ENCODE data around the gene POC1B. TPM values are rescaled to one million over a fixed set of nuclear protein-coding genes. Genes with fewer than 3 reads are reported as not detected.

POC1B gene
- total and polyA plus RNA-seq, 4 donors: 5.0 to 28.2 (median 7.6) TPM

GRCh38 chr12:89476904-89477595 lies 48.8 kb downstream of the POC1B start:
- WGBS: 47% methylated on average over 4 of the region's 4 CpGs
- no peaks in the 10 kb centered on the region for H3K27me3 ChIP-seq (ENCODE audit: control insufficient read depth in 4 of 4, insufficient read depth in 4 of 4, low read length in 3 of 4)
- H3K9ac ChIP-seq (ENCODE audit: low read depth in 1 of 2, low read length in 2 of 2): no peak overlapping the region
- no peak overlapping the region for H3K4me3 ChIP-seq (ENCODE audit: low read depth in 1 of 3, low read length in 3 of 3)
- DNase-seq (ENCODE audit: low spot score): no peak
- H3K36me3 ChIP-seq (ENCODE audit: control insufficient read depth in 4 of 4, insufficient read depth in 3 of 4, low read depth in 1 of 4, low read length in 3 of 4): no peaks in the 10 kb centered on the region
- no peaks in the 10 kb centered on the region for H3K9me3 ChIP-seq (ENCODE audit: control insufficient read depth in 4 of 4, low read length in 3 of 4)
- H3K27ac ChIP-seq (ENCODE audit: low read depth in 1 of 2, low read length in 2 of 2): no peak overlapping the region
- TF ChIP-seq FOXA1 (IDR thresholded peaks at IDR 0.05): no peak
- TF ChIP-seq HNF4A (conservative IDR thresholded peaks at IDR 0.05): peak in 1 of 2 donors; percentile 6
- TF ChIP-seq YY1 (IDR thresholded peaks at IDR 0.05): peak; percentile 48
- TF ChIP-seq JUND (IDR thresholded peaks at IDR 0.05): no peak
- TF ChIP-seq NR2F2 (IDR thresholded peaks at IDR 0.05): peak; percentile 33
- TF ChIP-seq ATF3 (IDR thresholded peaks at IDR 0.05): no peak
- H3K4me1 ChIP-seq (ENCODE audit: control insufficient read depth in 4 of 4, insufficient read depth in 4 of 4, low read length in 3 of 4): peaks cover 4 to 8% (median 5%) of the 10 kb centered on the region in 4 donors

GRCh38 chr12:89476232-89476631 lies 49.6 kb downstream of the POC1B start:
- TF ChIP-seq RAD21 (IDR thresholded peaks at IDR 0.05) (no peak), EGR1 (IDR thresholded peaks at IDR 0.05; ENCODE audit: low read depth in 2 of 2) (no peak), REST (IDR thresholded peaks at IDR 0.05) (no peak), JUND (IDR thresholded peaks at IDR 0.05) (no peak), SP1 (IDR thresholded peaks at IDR 0.05) (no peak), FOXA2 (IDR thresholded peaks at IDR 0.05) (no peak), HNF4A (conservative IDR thresholded peaks at IDR 0.05) (no peak), HNF4G (IDR thresholded peaks at IDR 0.05) (no peak), YY1 (IDR thresholded peaks at IDR 0.05) (no peak), ZBTB33 (IDR thresholded peaks at IDR 0.05) (no peak), GABPA (IDR thresholded peaks at IDR 0.05 in 1 of 2, conservative IDR thresholded peaks at IDR 0.05 in 1 of 2) (no peak), NR2F2 (IDR thresholded peaks at IDR 0.05) (no peak), ATF3 (IDR thresholded peaks at IDR 0.05) (no peak), RXRA (IDR thresholded peaks at IDR 0.05) (no peak), TAF1 (conservative IDR thresholded peaks at IDR 0.05) (no peak), MAX (IDR thresholded peaks at IDR 0.05) (no peak), CTCF (IDR thresholded peaks at IDR 0.05; ENCODE audit: low read depth, low read length, missing input control) (no peak), FOXA1 (IDR thresholded peaks at IDR 0.05) (no peak)
- Histone ChIP-seq H3K27me3 (ENCODE audit: control insufficient read depth in 4 of 4, insufficient read depth in 4 of 4, low read length in 3 of 4) (no peaks in the 10 kb centered on the region), H3K9me3 (ENCODE audit: control insufficient read depth in 4 of 4, low read length in 3 of 4) (no peaks in the 10 kb centered on the region), H3K9ac (ENCODE audit: low read depth in 1 of 2, low read length in 2 of 2) (no peak overlapping the region), H3K4me1 (ENCODE audit: control insufficient read depth in 4 of 4, insufficient read depth in 4 of 4, low read length in 3 of 4) (peaks cover 4 to 8% (median 5%) of the 10 kb centered on the region in 4 donors), H3K27ac (ENCODE audit: low read depth in 1 of 2, low read length in 2 of 2) (no peak overlapping the region), H3K36me3 (ENCODE audit: control insufficient read depth in 4 of 4, insufficient read depth in 3 of 4, low read depth in 1 of 4, low read length in 3 of 4) (no peaks in the 10 kb centered on the region), H3K4me3 (ENCODE audit: low read depth in 1 of 3, low read length in 3 of 3) (no peak overlapping the region)
- 93% methylated on average over 3 of the region's 3 CpGs for WGBS
- DNase-seq (ENCODE audit: low spot score): no peak
